ENCODE data around the gene RIIAD1. TPM values are rescaled to one million over a fixed set of nuclear protein-coding genes. Genes with fewer than 3 reads are reported as not detected.

Gene RIIAD1
- total and polyA plus RNA-seq, 2 experiments from 2014 or later: not detected

- TF ChIP-seq EZH2phosphoT487 (IDR thresholded peaks at IDR 0.05; ENCODE audit: low read depth, severe bottlenecking, unreplicated experiment) (no peak), CTCF (IDR thresholded peaks at IDR 0.05; ENCODE audit: poor library complexity) (no peak), EZH2 (IDR thresholded peaks at IDR 0.05; ENCODE audit: borderline replicate concordance) (no peak)
- H3K36me3 ChIP-seq (replicated peaks; ENCODE audit: insufficient read depth, low read depth): no peaks in the 10 kb centered on the region
These were observed 19.8 kb upstream of the RIIAD1 start for GRCh38 chr1:151701515-151701914.

GRCh38 chr1:151702936-151703335 lies 18.4 kb upstream of the RIIAD1 start:
- H3K4me3 ChIP-seq: no peak overlapping the region
- H3K36me3 ChIP-seq (replicated peaks; ENCODE audit: insufficient read depth, low read depth): no peaks in the 10 kb centered on the region
- no peak for DNase-seq (ENCODE audit: low spot score)
- no peaks in the 10 kb centered on the region for H3K79me2 ChIP-seq
- no peak overlapping the region for H3K27ac ChIP-seq
- H2AFZ ChIP-seq: no peak overlapping the region
- H4K20me1 ChIP-seq (ENCODE audit: insufficient read depth, poor library complexity, severe bottlenecking): no peaks in the 10 kb centered on the region
- no peaks in the 10 kb centered on the region for H3K9me2 ChIP-seq (replicated peaks; ENCODE audit: insufficient read depth)
- 69% methylated on average over 8 of the region's 8 CpGs for WGBS (ENCODE audit: low lambda C conversion rate, missing lambda C conversion rate)
- no peak overlapping the region for H3K4me2 ChIP-seq
- TF ChIP-seq CTCF (IDR thresholded peaks at IDR 0.05; ENCODE audit: poor library complexity) (no peak), EZH2 (IDR thresholded peaks at IDR 0.05; ENCODE audit: borderline replicate concordance) (no peak), EZH2phosphoT487 (IDR thresholded peaks at IDR 0.05; ENCODE audit: low read depth, severe bottlenecking, unreplicated experiment) (no peak)
- H3K9me3 ChIP-seq (ENCODE audit: low read depth): no peaks in the 10 kb centered on the region
- H3K27me3 ChIP-seq: no peaks in the 10 kb centered on the region
- H3K4me1 ChIP-seq (ENCODE audit: insufficient read depth): no peaks in the 10 kb centered on the region

More at GRCh38 chr1:151701515-151701914, 19.8 kb upstream of the RIIAD1 start:
- Histone ChIP-seq H4K20me1 (ENCODE audit: insufficient read depth, poor library complexity, severe bottlenecking) (no peaks in the 10 kb centered on the region), H3K9me2 (replicated peaks; ENCODE audit: insufficient read depth) (no peaks in the 10 kb centered on the region), H3K9me3 (ENCODE audit: low read depth) (no peaks in the 10 kb centered on the region), H3K27ac (no peak overlapping the region), H3K4me3 (no peak overlapping the region), H3K27me3 (no peaks in the 10 kb centered on the region), H3K4me2 (no peak overlapping the region), H2AFZ (no peak overlapping the region), H3K79me2 (no peaks in the 10 kb centered on the region), H3K4me1 (ENCODE audit: insufficient read depth) (no peaks in the 10 kb centered on the region)
- 98% methylated on average over 5 of the region's 5 CpGs for whole genome bisulfite sequencing (ENCODE audit: low lambda C conversion rate, missing lambda C conversion rate)
- no peak for DNase-seq (ENCODE audit: low spot score)

GRCh38 chr1:151703813-151704212 lies 17.5 kb upstream of the RIIAD1 start:
- no peaks in the 10 kb centered on the region for H3K36me3 ChIP-seq (replicated peaks; ENCODE audit: insufficient read depth, low read depth)
- H2AFZ ChIP-seq: no peak overlapping the region
- H3K4me1 ChIP-seq (ENCODE audit: insufficient read depth): no peaks in the 10 kb centered on the region
- whole genome bisulfite sequencing (ENCODE audit: low lambda C conversion rate, missing lambda C conversion rate): 71% methylated on average over 15 of the region's 17 CpGs
- H3K4me3 ChIP-seq: no peak overlapping the region
- H3K4me2 ChIP-seq: no peak overlapping the region
- H3K9me2 ChIP-seq (replicated peaks; ENCODE audit: insufficient read depth): no peaks in the 10 kb centered on the region
- no peak for DNase-seq (ENCODE audit: low spot score)
- H3K9me3 ChIP-seq (ENCODE audit: low read depth): no peaks in the 10 kb centered on the region
- TF ChIP-seq CTCF (IDR thresholded peaks at IDR 0.05; ENCODE audit: poor library complexity): no peak
- no peak for TF ChIP-seq EZH2phosphoT487 (IDR thresholded peaks at IDR 0.05; ENCODE audit: low read depth, severe bottlenecking, unreplicated experiment)
- no peaks in the 10 kb centered on the region for H4K20me1 ChIP-seq (ENCODE audit: insufficient read depth, poor library complexity, severe bottlenecking)
- no peak overlapping the region for H3K27ac ChIP-seq
- H3K27me3 ChIP-seq: no peaks in the 10 kb centered on the region
- no peaks in the 10 kb centered on the region for H3K79me2 ChIP-seq

GRCh38 chr1:151704246-151704645 lies 17.1 kb upstream of the RIIAD1 start:
- no peak overlapping the region for H2AFZ ChIP-seq
- no peak for TF ChIP-seq CTCF (IDR thresholded peaks at IDR 0.05; ENCODE audit: poor library complexity)
- no peak for TF ChIP-seq EZH2 (IDR thresholded peaks at IDR 0.05; ENCODE audit: borderline replicate concordance)
- no peak for TF ChIP-seq EZH2phosphoT487 (IDR thresholded peaks at IDR 0.05; ENCODE audit: low read depth, severe bottlenecking, unreplicated experiment)
- no peaks in the 10 kb centered on the region for H3K9me3 ChIP-seq (ENCODE audit: low read depth)
- no peaks in the 10 kb centered on the region for H3K79me2 ChIP-seq
- 93% methylated on average over 4 of the region's 4 CpGs for WGBS (ENCODE audit: low lambda C conversion rate, missing lambda C conversion rate)
- H3K4me2 ChIP-seq: no peak overlapping the region
- H3K36me3 ChIP-seq (replicated peaks; ENCODE audit: insufficient read depth, low read depth): no peaks in the 10 kb centered on the region
- no peaks in the 10 kb centered on the region for H3K9me2 ChIP-seq (replicated peaks; ENCODE audit: insufficient read depth)
- no peaks in the 10 kb centered on the region for H4K20me1 ChIP-seq (ENCODE audit: insufficient read depth, poor library complexity, severe bottlenecking)
- no peak overlapping the region for H3K27ac ChIP-seq
- no peak for DNase-seq (ENCODE audit: low spot score)
- no peaks in the 10 kb centered on the region for H3K27me3 ChIP-seq
- H3K4me1 ChIP-seq (ENCODE audit: insufficient read depth): no peaks in the 10 kb centered on the region
- H3K4me3 ChIP-seq: no peak overlapping the region
